Kidney (tissue), 14 donors: Measurements from ENCODE around the gene CYB561D2. TPM values are rescaled to one million over a fixed set of nuclear protein-coding genes. Genes with fewer than 3 reads are reported as not detected.

Experiments used
- DNase-seq, 5 donors: peaks; one replicate each; pipeline ENCODE4 v3.0.0-alpha.2; 2013 to 2020
- FAIRE-seq: peaks from 2 replicates; lab custom pipeline; 2012; peaks lifted over from hg19 to GRCh38; lab: Jason Lieb, UNC
- H3K27ac ChIP-seq, 2 donors: one replicate each; pipeline ENCODE4 v1.7.0; 2013; ENCODE audit warnings: low read depth in 2 of 2, low read length in 2 of 2, inconsistent platforms in 1 of 2
- H3K27me3 ChIP-seq: one replicate; pipeline ENCODE4 v1.7.1; 2013; ENCODE audit warnings: low read length, inconsistent platforms; ENCODE audit not compliant: control insufficient read depth, insufficient read depth
- H3K36me3 ChIP-seq, 3 donors: one replicate each; pipeline versions ENCODE4 v1.7.0 to v1.7.1; 2013; ENCODE audit warnings: low read length in 3 of 3, control low read depth in 1 of 3, inconsistent platforms in 1 of 3; ENCODE audit not compliant: insufficient read depth in 3 of 3, control insufficient read depth in 2 of 3
- H3K4me1 ChIP-seq, 3 donors: one replicate each; pipeline versions ENCODE4 v1.7.0 to v1.7.1; 2013; ENCODE audit warnings: low read length in 3 of 3, inconsistent platforms in 1 of 3, low read depth in 1 of 3; ENCODE audit not compliant: control insufficient read depth in 2 of 3, insufficient read depth in 2 of 3
- H3K4me3 ChIP-seq, 3 donors: one replicate each; pipeline versions ENCODE4 v1.7.0 to v1.8.1; 2013; ENCODE audit warnings: low read length in 3 of 3, control low read depth in 1 of 3, inconsistent platforms in 1 of 3
- H3K9ac ChIP-seq, 3 donors: one replicate each; pipeline versions ENCODE4 v1.7.0 to v1.7.1; 2013; ENCODE audit warnings: low read length in 3 of 3, control low read depth in 1 of 3, inconsistent platforms in 1 of 3
- H3K9me3 ChIP-seq, 3 donors: one replicate each; pipeline versions ENCODE4 v1.7.0 to v1.7.1; 2013; ENCODE audit warnings: low read length in 3 of 3, control low read depth in 1 of 3, inconsistent platforms in 1 of 3; ENCODE audit not compliant: control insufficient read depth in 2 of 3, insufficient read depth in 1 of 3
- intact Hi-C: fragments of 100-400 bp; cut with DNase I; formaldehyde crosslinking; loops from one replicate; pipeline ENCODE4 v1.11.1; 2022
- polyA plus RNA-seq: library from polyadenylated mRNA; stranded (reverse); fragments of 350-450 nt; fragmentation: Illumina TruSeq; extraction: RNeasy Lipid Tissue Mini Kit (QIAGEN cat#74804); gene quantifications from one replicate; pipeline ENCODE4 v1.2.3, GENCODE V29; 2014; ENCODE audit warnings: low read depth, low replicate concordance; ENCODE audit not compliant: insufficient read depth
- total RNA-seq: library from RNA; stranded (reverse); fragmentation: NEBNext Ultra II Directional; extraction: Animal tissue kit (Norgen Biotek cat#: 25700); gene quantifications from one replicate; pipeline ENCODE4 v1.2.1, GENCODE V29; 2021
- TF ChIP-seq, protein P1 (sequence below): IDR thresholded peaks from 3 replicates; pipeline ENCODE4 v1.5.1; 2012; ENCODE audit warnings: mild to moderate bottlenecking, moderate library complexity, borderline replicate concordance; ENCODE audit not compliant: insufficient read depth; ENCODE audit errors: extremely low read depth
- donor health status: control.
- donor health status: control.
- donor health status: control.
- donor health status: control.
- donor health status: control.
- donor health status: DM: yes; HTN: yes; CAD: no.
- donor health status: Normal renal cell carcinoma (clear cell type).

Gene CYB561D2
- total and polyA plus RNA-seq, 2 donors from 2014 or later = 28.5 to 38.8 TPM

DNA sequence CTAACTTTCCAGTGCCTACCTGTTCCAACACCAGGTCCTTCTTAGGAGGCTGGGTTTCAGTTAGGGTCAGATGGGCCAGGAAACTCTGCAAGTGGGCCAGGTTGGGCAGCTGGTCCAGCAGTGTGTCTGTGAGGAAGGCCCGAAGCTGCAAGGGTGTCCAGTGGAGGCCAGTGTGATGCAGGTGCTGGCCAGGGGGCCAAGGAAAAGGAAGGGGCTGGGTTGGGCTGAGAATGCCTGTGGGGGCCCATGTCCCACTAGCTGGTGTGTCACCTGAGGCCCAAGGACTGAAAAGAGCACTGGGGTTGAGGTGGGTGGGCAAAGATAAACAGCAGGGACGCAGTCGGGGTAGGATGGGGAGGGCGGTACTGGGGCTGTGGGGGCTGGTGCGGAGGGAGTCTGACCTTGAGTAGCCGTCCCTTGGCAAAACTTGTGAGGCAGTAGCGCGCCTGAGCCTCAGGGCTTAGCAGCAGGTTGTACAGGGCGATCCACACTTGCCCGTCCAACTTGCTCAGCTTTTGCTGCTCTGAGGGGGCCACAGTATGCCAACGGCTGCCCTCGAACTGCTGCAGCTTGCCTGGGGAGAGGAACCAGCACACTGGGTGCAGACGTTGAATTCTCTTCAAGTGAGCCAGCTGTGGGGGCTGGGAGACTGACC, 8.5 kb upstream of the CYB561D2 start:
- H3K9ac ChIP-seq = no peak overlapping the region
- no peak for FAIRE-seq
- intact Hi-C loops = no loop called here

DNA sequence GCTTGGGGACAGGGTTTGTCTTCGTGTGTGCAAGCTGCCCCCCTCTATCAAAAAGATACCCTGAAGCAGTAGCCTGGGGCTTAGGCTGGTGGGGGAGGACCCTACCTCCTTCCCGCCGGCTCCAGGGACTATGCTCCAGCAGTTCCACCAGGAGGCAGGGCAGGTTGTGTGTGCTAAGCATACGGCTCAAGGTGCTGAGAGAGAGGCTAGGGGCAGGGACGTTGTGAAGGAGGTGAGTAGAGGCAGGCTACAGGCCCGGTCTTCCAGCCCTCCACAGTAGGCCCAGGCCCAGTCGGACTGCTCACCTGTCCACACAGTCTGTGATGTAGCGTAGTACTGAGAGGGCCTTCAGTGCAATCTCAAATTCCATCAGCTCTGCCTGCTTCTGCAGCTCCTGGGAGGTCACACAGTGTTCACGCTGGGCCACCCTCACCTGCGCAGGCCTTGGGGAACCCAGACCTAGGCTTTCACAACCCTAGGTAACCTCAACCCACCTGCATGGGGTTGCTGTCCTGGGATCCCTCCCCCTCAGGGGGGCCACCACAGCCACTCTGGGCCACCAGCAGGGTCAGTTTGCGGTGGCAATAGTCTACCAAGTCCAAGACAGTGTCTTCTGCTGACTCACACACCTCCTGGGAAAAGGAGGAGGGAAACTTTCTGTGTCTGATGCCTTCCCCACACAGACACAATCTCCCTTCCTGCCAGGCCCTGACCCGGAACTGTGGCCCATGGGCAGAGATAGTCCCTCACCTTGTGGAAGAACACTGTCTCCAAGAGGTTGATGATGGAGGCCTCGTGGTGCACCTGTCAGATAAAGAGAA, 7.6 kb upstream of the CYB561D2 start:
- H3K9me3 ChIP-seq = no peaks in the 10 kb centered on the region
- peaks cover 2 to 12% (median 3%) of the 10 kb centered on the region in 3 donors for H3K4me1 ChIP-seq

More for the DNA sequence above, 8.5 kb upstream of the CYB561D2 start:
- no peaks in the 10 kb centered on the region for H3K9me3 ChIP-seq
- no peak overlapping the region for H3K4me3 ChIP-seq
- H3K27me3 ChIP-seq = no peaks in the 10 kb centered on the region
- no peak overlapping the region for H3K27ac ChIP-seq
- DNase-seq = peak in 2 of 5 donors; percentile 57 to 67
- no peaks in the 10 kb centered on the region for H3K36me3 ChIP-seq
- peaks cover 2 to 16% (median 6%) of the 10 kb centered on the region in 3 donors for H3K4me1 ChIP-seq
- TF ChIP-seq, protein P1, sequence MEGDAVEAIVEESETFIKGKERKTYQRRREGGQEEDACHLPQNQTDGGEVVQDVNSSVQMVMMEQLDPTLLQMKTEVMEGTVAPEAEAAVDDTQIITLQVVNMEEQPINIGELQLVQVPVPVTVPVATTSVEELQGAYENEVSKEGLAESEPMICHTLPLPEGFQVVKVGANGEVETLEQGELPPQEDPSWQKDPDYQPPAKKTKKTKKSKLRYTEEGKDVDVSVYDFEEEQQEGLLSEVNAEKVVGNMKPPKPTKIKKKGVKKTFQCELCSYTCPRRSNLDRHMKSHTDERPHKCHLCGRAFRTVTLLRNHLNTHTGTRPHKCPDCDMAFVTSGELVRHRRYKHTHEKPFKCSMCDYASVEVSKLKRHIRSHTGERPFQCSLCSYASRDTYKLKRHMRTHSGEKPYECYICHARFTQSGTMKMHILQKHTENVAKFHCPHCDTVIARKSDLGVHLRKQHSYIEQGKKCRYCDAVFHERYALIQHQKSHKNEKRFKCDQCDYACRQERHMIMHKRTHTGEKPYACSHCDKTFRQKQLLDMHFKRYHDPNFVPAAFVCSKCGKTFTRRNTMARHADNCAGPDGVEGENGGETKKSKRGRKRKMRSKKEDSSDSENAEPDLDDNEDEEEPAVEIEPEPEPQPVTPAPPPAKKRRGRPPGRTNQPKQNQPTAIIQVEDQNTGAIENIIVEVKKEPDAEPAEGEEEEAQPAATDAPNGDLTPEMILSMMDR = no peak

DNA sequence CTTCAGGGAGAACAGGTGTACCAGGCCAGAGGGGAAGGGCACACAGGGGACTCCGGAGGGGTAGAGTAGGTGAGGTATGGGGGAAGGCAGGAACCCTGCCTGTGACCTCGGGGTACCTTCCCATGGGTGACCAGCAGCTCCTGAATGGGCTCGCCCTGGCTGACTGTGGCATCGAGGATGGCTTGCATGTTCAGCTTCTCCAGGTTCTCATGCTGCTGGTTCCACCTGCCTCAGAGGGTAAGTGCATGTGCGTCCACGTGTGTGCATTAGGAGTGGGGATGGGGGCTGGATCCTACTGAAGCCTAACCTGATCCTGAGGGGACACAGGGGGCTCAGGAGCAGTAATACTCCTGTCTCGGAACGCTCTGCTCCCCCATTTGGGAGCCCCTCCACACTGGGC, 5.7 kb upstream of the CYB561D2 start:
- Histone ChIP-seq H3K27me3 (no peaks in the 10 kb centered on the region), H3K36me3 (peaks cover 0 to 4% (median 4%) of the 10 kb centered on the region in 3 donors), H3K9me3 (no peaks in the 10 kb centered on the region), H3K4me1 (peaks cover 0 to 21% (median 5%) of the 10 kb centered on the region in 3 donors), H3K27ac (no peak overlapping the region), H3K9ac (no peak overlapping the region), H3K4me3 (peak overlapping the region in 1 of 3 donors; percentile 46)
- DNase-seq (no peak), FAIRE-seq (no peak)
- TF ChIP-seq, protein P1 = no peak
- intact Hi-C loops = loop anchor here (5.0 kb wide), 1 partner anchor 197 kb away; no protein-coding TSS in a partner anchor

More for the DNA sequence above, 7.6 kb upstream of the CYB561D2 start:
- TF ChIP-seq, protein P1 = no peak
- H3K27ac ChIP-seq = no peak overlapping the region
- FAIRE-seq (no peak), DNase-seq (peak in 1 of 5 donors; percentile 56)
- intact Hi-C loops = no loop called here
- no peak overlapping the region for H3K4me3 ChIP-seq
- peaks cover 0 to 4% (median 0%) of the 10 kb centered on the region in 3 donors for H3K36me3 ChIP-seq
- H3K27me3 ChIP-seq = no peaks in the 10 kb centered on the region
- H3K9ac ChIP-seq = no peak overlapping the region
